CD4-positive, alpha-beta T cell treated with Interleukin-6 at 100 ng/mL for 8 hours (primary cell): Measurements from ENCODE around the gene SNX32.
"Not testable (repeated sequence)": the region's sequence is repeated elsewhere in the genome, so short reads cannot be mapped to it uniquely, and the experiment has no call there.

ENCODE experiments used
- DNase-seq: peaks from one replicate; pipeline ENCODE4 v3.0.0-alpha.2; 2020; ENCODE audit warnings: mixed read lengths, low spot score

SNX32 gene

GRCh38 chr11:65829459-65829858, 4.3 kb upstream of the SNX32 start:
- DNase-seq = no peak

GRCh38 chr11:65832231-65832630, 1.5 kb upstream of the SNX32 start:
- DNase-seq = not testable (repeated sequence)

- no peak for DNase-seq
Observed at GRCh38 chr11:65834202-65834601, 439 bp downstream of the SNX32 start.

- DNase-seq = no peak
Observed at GRCh38 chr11:65842144-65842543, 8.4 kb downstream of the SNX32 start.

- no peak for DNase-seq
Observed at GRCh38 chr11:65843811-65844210, 10.0 kb downstream of the SNX32 start.

GRCh38 chr11:65844231-65844872, 10.6 kb downstream of the SNX32 start:
- DNase-seq = no peak

GRCh38 chr11:65847746-65848145, 14.0 kb downstream of the SNX32 start:
- no peak for DNase-seq

GRCh38 chr11:65848693-65849092, 14.9 kb downstream of the SNX32 start:
- DNase-seq = not testable (repeated sequence)

- no peak for DNase-seq
Observed at GRCh38 chr11:65849366-65849765, 15.6 kb downstream of the SNX32 start.

GRCh38 chr11:65849771-65850216, 16.0 kb downstream of the SNX32 start:
- DNase-seq = no peak

- no peak for DNase-seq
Observed at GRCh38 chr11:65850217-65851082, 16.7 kb downstream of the SNX32 start.

GRCh38 chr11:65851083-65851579, 17.4 kb downstream of the SNX32 start:
- no peak for DNase-seq

- no peak for DNase-seq
Observed at GRCh38 chr11:65851811-65852507, 18.2 kb downstream of the SNX32 start.

GRCh38 chr11:65852508-65853245, 18.9 kb downstream of the SNX32 start:
- DNase-seq = peak; percentile 1

- no peak for DNase-seq
Observed at GRCh38 chr11:65853246-65853979, 19.6 kb downstream of the SNX32 start.

- DNase-seq = no peak
Observed at GRCh38 chr11:65854161-65854592, 20.4 kb downstream of the SNX32 start.

GRCh38 chr11:65854852-65855837, 21.4 kb downstream of the SNX32 start:
- peak; percentile 0 for DNase-seq

GRCh38 chr11:65855927-65856363, 22.2 kb downstream of the SNX32 start:
- no peak for DNase-seq

- peak; percentile 85 for DNase-seq
Observed at GRCh38 chr11:65856689-65857499, 23.1 kb downstream of the SNX32 start.
